Gastrocnemius medialis (tissue), 4 donors: ENCODE data around the gene SLC16A10. TPM values are rescaled to one million over a fixed set of nuclear protein-coding genes. Genes with fewer than 3 reads are reported as not detected.
"Not testable (repeated sequence)": the region's sequence is repeated elsewhere in the genome, so short reads cannot be mapped to it uniquely, and the experiment has no call there.

Experiments used
- ATAC-seq, 2 donors: fragments of 150-250 bp; one replicate each; pipeline ENCODE4 v1.9.1; 2016
- DNase-seq, 2 donors: peaks; one replicate each; pipeline ENCODE4 v3.0.0-alpha.2; 2019
- H3K27ac ChIP-seq, 4 donors: fragments of 200-600 bp; sonication (generic); 1 replicate in 1 of 4; 2 replicates in 3 of 4; pipeline ENCODE4 v1.5.1; 2016 to 2018; ENCODE audit warnings: mild to moderate bottlenecking in 2 of 4, moderate library complexity in 1 of 4
- H3K27me3 ChIP-seq, 3 donors: fragments of 200-600 bp; sonication (generic) in 2 of 3; 1 replicate in 1 of 3; 2 replicates in 2 of 3; pipeline versions ENCODE4 v1.5.1 to v1.6.0; 2016 to 2019; ENCODE audit warnings: mild to moderate bottlenecking in 1 of 3, moderate library complexity in 1 of 3
- H3K36me3 ChIP-seq, 2 donors: fragments of 200-600 bp; sonication (generic) in 1 of 2; one replicate each; pipeline ENCODE4 v1.5.1; 2017 to 2018
- H3K4me1 ChIP-seq, 2 donors: fragments of 200-600 bp; sonication (generic) in 1 of 2; one replicate each; pipeline ENCODE4 v1.5.1; 2016 to 2017; ENCODE audit warnings: mild to moderate bottlenecking in 2 of 2
- H3K4me3 ChIP-seq, 4 donors: fragments of 200-600 bp; sonication (generic) in 3 of 4; 1 replicate in 1 of 4; 2 replicates in 3 of 4; pipeline ENCODE4 v1.5.1; 2016 to 2019; ENCODE audit warnings: mild to moderate bottlenecking in 2 of 4
- H3K9me3 ChIP-seq, 3 donors: fragments of 200-600 bp; sonication (generic) in 2 of 3; 1 replicate in 1 of 3; 2 replicates in 2 of 3; pipeline ENCODE4 v1.5.1; 2016 to 2019
- POLR2A ChIP-seq, 2 donors: fragments of 450-650 bp; IDR thresholded peaks; one replicate each; pipeline ENCODE4 v1.6.1; 2017; ENCODE audit warnings: antibody characterized with exemption in 2 of 2, mild to moderate bottlenecking in 2 of 2, moderate library complexity in 2 of 2
- in situ Hi-C, 4 donors: fragments of 200-750 bp; cut with MboI; loops; one replicate each; pipeline versions ENCODE4 v1.15.0 to v1.8.0; 2017; ENCODE audit warnings: low sequenced_read_pairs in 4 of 4
- intact Hi-C: fragments of 100-400 bp; cut with DNase I; formaldehyde crosslinking; loops from one replicate; pipeline ENCODE4 v1.15.1; 2023; ENCODE audit warnings: low total_unique reads
- total RNA-seq, 4 donors: library from RNA; depleted of rRNA; stranded (reverse); fragments of >200 nt; gene quantifications; one replicate each; pipeline versions ENCODE4 v1.1.0 to v1.2.3, GENCODE V29; 2016
- TF ChIP-seq, protein P1 (sequence below), 5 experiments: fragments of 450-650 bp in 3 of 5; fragments of 200-600 bp in 2 of 5; sonication (generic) in 2 of 5; IDR thresholded peaks in 4 of 5; conservative IDR thresholded peaks in 1 of 5; 1 replicate in 4 of 5; 2 replicates in 1 of 5; pipeline ENCODE4 v1.5.1; 2016 to 2019; ENCODE audit warnings: antibody characterized with exemption in 5 of 5, mild to moderate bottlenecking in 3 of 5, moderate library complexity in 3 of 5

SLC16A10 gene
- total RNA-seq, 4 donors from 2014 or later, result 81.5 to 167 (median 144) TPM

DNA sequence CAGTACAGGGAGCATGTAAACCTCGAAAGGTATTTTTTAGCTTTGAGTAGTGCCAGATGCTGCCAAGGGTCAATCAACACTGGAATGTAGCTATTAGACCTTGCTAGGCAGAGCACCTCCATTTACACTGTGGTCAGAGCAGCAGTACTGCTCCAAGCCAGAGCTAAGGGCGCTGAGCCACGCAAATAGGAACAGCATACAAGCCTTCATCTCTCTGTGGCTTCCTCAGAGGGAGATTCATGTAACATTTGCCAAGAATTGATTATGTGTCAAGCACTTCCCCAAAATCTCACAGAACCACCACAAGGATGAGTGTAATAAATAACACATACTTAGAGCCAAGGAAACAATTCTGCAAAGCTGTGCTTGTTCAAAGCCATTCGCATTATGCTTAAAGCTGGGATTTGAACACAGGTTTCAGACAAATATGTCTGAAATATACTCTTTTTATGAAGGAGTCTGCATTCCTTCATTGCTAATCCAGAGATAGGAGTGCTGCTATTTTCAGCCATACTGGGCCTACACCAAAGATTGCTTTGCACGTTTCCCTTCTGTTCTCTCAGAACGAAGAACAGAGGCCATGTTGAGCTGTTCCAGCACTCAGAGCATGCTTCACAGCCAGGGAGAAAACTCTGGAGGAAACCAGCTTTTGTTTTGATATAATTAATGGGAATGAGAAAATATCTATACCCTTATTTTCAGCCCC is 97.7 kb downstream of the SLC16A10 start:
- H3K27ac ChIP-seq, result no peak overlapping the region
- no peak for DNase-seq
- in situ Hi-C loops, result no loop called here
- H3K9me3 ChIP-seq, result no peaks in the 10 kb centered on the region
- intact Hi-C loops, result no loop called here
- peaks cover 0 to 15% of the 10 kb centered on the region in 2 donors for H3K4me1 ChIP-seq
- H3K36me3 ChIP-seq, result peaks cover 0 to 9% of the 10 kb centered on the region in 2 donors
- ATAC-seq, result no peak
- H3K27me3 ChIP-seq, result no peaks in the 10 kb centered on the region
- TF ChIP-seq POLR2A (IDR thresholded peaks at IDR 0.05), result no peak
- TF ChIP-seq, protein P1, sequence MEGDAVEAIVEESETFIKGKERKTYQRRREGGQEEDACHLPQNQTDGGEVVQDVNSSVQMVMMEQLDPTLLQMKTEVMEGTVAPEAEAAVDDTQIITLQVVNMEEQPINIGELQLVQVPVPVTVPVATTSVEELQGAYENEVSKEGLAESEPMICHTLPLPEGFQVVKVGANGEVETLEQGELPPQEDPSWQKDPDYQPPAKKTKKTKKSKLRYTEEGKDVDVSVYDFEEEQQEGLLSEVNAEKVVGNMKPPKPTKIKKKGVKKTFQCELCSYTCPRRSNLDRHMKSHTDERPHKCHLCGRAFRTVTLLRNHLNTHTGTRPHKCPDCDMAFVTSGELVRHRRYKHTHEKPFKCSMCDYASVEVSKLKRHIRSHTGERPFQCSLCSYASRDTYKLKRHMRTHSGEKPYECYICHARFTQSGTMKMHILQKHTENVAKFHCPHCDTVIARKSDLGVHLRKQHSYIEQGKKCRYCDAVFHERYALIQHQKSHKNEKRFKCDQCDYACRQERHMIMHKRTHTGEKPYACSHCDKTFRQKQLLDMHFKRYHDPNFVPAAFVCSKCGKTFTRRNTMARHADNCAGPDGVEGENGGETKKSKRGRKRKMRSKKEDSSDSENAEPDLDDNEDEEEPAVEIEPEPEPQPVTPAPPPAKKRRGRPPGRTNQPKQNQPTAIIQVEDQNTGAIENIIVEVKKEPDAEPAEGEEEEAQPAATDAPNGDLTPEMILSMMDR (IDR thresholded peaks at IDR 0.05 in 4 of 5, conservative IDR thresholded peaks at IDR 0.05 in 1 of 5), result no peak
- H3K4me3 ChIP-seq, result no peak overlapping the region

GRCh38 chr6:111185954-111186353 is 98.7 kb downstream of the SLC16A10 start:
- Histone ChIP-seq H3K4me1 (peaks cover 0 to 15% of the 10 kb centered on the region in 2 donors), H3K4me3 (no peak overlapping the region), H3K9me3 (no peaks in the 10 kb centered on the region), H3K36me3 (peaks cover 0 to 9% of the 10 kb centered on the region in 2 donors), H3K27ac (no peak overlapping the region), H3K27me3 (no peaks in the 10 kb centered on the region)
- TF ChIP-seq POLR2A (IDR thresholded peaks at IDR 0.05), result no peak
- TF ChIP-seq, protein P1 (IDR thresholded peaks at IDR 0.05 in 4 of 5, conservative IDR thresholded peaks at IDR 0.05 in 1 of 5), result no peak
- in situ Hi-C loops (no loop called here), intact Hi-C loops (no loop called here)
- ATAC-seq (no peak), DNase-seq (no peak)

GRCh38 chr6:111187874-111188273 is 100.6 kb downstream of the SLC16A10 start:
- peaks cover 0 to 9% of the 10 kb centered on the region in 2 donors for H3K36me3 ChIP-seq
- H3K27me3 ChIP-seq, result no peaks in the 10 kb centered on the region
- intact Hi-C loops, result no loop called here
- DNase-seq (no peak), ATAC-seq (no peak)
- H3K27ac ChIP-seq, result no peak overlapping the region
- no peaks in the 10 kb centered on the region for H3K9me3 ChIP-seq
- H3K4me3 ChIP-seq, result no peak overlapping the region
- in situ Hi-C loops, result no loop called here
- H3K4me1 ChIP-seq, result peaks cover 0 to 15% of the 10 kb centered on the region in 2 donors
- TF ChIP-seq, protein P1 (IDR thresholded peaks at IDR 0.05 in 4 of 5, conservative IDR thresholded peaks at IDR 0.05 in 1 of 5), result no peak
- TF ChIP-seq POLR2A (IDR thresholded peaks at IDR 0.05), result no peak

- H3K36me3 ChIP-seq, DNase-seq, H3K4me3 ChIP-seq, H3K9me3 ChIP-seq, H3K27me3 ChIP-seq, intact Hi-C loops, in situ Hi-C loops: not testable (repeated sequence)
- H3K27ac ChIP-seq, result peak overlapping the region in 3 of 4 donors; percentile 5 to 30 (median 30)
- peak; percentile 27 to 55 for ATAC-seq
- H3K4me1 ChIP-seq, result peaks cover 5 to 15% of the 10 kb centered on the region in 2 donors
These were observed 102.4 kb downstream of the SLC16A10 start for GRCh38 chr6:111189666-111190210.

DNA sequence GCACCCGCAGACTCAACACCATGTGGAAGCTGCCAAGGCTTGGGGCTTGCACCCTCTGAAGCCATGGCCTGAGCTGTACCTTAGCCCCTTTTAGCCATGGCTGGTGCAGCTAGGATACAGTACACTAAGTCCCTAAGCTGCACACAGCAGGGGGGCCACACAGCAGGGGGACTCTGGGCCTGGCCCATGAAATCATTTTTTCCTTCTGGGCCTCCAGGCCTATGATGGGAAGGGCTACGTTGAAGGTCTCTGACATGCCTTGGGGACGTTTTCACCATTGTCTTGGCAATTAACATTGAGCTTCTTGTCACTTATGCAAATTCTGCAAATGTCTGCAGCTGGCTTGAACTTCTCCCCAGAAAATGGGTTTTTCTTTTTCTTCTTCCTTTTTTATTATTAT is 103.3 kb downstream of the SLC16A10 start:
- intact Hi-C loops, result no loop called here
- no peaks in the 10 kb centered on the region for H3K36me3 ChIP-seq
- H3K9me3 ChIP-seq, result no peaks in the 10 kb centered on the region
- ATAC-seq (no peak), DNase-seq (no peak)
- H3K4me3 ChIP-seq, result no peak overlapping the region
- in situ Hi-C loops, result no loop called here
- H3K27me3 ChIP-seq, result no peaks in the 10 kb centered on the region
- no peak overlapping the region for H3K27ac ChIP-seq
- TF ChIP-seq, protein P1 (IDR thresholded peaks at IDR 0.05 in 4 of 5, conservative IDR thresholded peaks at IDR 0.05 in 1 of 5), result no peak
- no peak for TF ChIP-seq POLR2A (IDR thresholded peaks at IDR 0.05)
- peaks cover 5 to 11% of the 10 kb centered on the region in 2 donors for H3K4me1 ChIP-seq

- H3K27me3 ChIP-seq, in situ Hi-C loops, H3K27ac ChIP-seq, H3K9me3 ChIP-seq, H3K36me3 ChIP-seq, DNase-seq, ATAC-seq, H3K4me3 ChIP-seq, intact Hi-C loops: not testable (repeated sequence)
- H3K4me1 ChIP-seq, result peaks cover 5 to 11% of the 10 kb centered on the region in 2 donors
These were observed 103.8 kb downstream of the SLC16A10 start for GRCh38 chr6:111191136-111191535.
